HK-2 (cell line): ENCODE results near the gene ZNF641.

ENCODE experiments used
- DNase-seq: peaks from one replicate; pipeline ENCODE4 v3.0.0-alpha.2; 2018; ENCODE audit not compliant: unreplicated experiment

Gene ZNF641

GRCh38 chr12:48350249-48351021 is at the start of gene ZNF641:
Gene ZNF641, minus strand, starts transcription at chr12:48350919. Its CDS starts 2,829 bp downstream, at chr12:48348090.
- peak; percentile 72 for DNase-seq

- no peak for DNase-seq
Observed at GRCh38 chr12:48390026-48390425, 39.3 kb upstream of the ZNF641 start.

GRCh38 chr12:48389409-48389808 is 38.7 kb upstream of the ZNF641 start:
- no peak for DNase-seq

GRCh38 chr12:48388938-48389337 is 38.2 kb upstream of the ZNF641 start:
- no peak for DNase-seq

DNA sequence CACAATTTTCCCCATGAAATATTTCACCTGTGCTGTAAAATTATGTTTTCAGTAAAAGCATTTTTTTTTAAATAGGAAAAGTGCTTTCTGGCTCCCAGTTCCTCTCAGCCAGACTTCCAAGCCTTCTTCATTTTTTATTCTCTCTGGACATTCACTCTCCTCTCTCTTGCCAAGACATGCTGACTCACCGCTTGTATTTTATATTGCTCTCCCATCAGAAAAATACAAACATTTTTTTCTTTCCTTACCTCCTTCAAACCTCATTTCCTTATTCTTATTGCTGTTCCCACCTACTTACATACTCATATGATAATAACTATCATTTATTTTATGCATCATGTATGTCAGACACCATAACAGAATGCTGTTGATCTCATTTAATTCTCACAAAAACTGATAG is 37.7 kb upstream of the ZNF641 start:
- DNase-seq = no peak

DNA sequence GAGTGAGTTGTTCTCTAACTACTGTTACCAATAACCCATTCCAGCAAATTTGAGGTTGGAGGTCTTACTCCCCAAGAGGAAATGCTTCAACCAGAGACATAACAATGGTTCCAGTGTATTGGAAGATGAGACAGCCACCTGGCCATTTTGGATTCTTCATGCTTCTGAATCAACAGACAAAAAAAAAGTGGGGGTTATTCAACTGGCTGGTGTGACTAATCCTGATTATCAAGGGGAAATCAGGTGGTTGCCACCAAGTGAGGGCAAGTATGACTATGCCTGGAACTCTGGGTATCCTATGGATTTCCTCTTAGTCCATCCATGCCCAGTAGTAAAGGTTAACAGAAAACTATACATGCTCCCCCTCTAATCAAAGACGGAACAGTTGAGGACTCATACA is 29.9 kb upstream of the ZNF641 start:
- DNase-seq = no peak

- no peak for DNase-seq
Observed at GRCh38 chr12:48379794-48380193, 29.1 kb upstream of the ZNF641 start.

- DNase-seq = no peak
Observed at GRCh38 chr12:48377646-48378045, 26.9 kb upstream of the ZNF641 start.

GRCh38 chr12:48374164-48374563 is 23.4 kb upstream of the ZNF641 start:
- no peak for DNase-seq

GRCh38 chr12:48366131-48366530 is 15.4 kb upstream of the ZNF641 start:
- no peak for DNase-seq

GRCh38 chr12:48361664-48362339 is 11.1 kb upstream of the ZNF641 start:
- DNase-seq = no peak

DNA sequence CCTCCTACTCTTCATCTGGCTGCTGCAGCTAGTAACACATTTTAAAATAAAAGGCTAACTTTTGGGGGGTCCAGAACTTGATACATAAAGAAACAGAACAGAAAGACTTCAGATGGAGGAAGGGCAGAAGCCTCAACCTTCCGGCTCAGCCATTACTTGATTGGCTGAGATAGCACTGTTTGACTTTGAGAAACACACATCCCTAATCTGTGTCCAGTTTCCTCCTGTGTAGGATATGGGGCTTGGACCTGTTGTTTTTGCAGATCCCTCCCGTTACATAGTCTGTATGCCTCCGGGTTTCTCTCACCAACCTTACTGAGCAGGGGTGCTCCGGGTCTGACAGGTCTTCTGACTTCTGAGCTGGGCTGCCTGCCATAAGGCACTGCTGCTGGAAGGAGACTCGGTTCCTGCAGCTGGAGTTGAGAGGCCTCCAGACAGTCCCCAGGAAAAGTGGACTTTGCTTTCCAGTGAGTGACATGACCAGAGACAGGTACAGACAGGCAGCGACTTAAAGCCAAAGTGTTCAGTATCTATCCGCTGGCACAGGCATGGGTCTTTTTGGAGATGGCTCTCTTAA is 8.3 kb upstream of the ZNF641 start:
- DNase-seq = no peak

DNA sequence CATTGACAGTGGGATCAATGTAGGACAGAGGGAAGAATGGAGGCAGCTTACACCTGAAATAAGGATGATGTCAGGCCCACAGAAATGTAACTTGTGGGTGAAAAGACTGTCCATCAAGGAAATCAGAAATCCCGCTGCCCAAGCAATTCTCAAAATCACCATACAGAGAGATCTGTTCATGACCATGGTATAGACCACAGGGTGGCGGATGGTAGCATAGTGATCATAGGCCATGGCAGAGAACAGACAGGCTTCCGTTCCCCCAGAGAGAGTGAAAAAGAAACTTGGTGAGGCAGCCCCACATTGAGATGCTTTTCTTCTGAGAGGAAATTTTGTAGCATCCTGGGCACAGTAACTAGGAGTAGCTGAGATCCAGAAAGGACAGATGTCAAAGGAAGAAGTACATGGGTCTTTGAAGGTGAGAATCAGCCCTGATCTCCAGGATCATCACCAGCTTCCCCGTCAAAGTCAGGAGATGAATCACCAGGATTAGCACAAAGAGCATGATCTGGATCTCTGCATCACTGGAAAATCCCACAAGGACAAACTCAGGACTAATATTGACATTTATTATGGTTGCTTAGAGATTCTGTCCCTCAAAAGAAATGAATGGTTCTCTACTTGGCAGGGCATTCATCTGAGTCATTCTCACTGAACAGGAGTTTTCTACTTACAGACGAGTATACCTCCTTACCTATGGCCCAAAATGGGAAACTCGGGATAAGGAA is 5.5 kb upstream of the ZNF641 start:
- no peak for DNase-seq

- DNase-seq = no peak
Observed at GRCh38 chr12:48352157-48352760, 1.5 kb upstream of the ZNF641 start.

GRCh38 chr12:48351022-48351708 is 446 bp upstream of the ZNF641 start:
- peak; percentile 73 for DNase-seq

GRCh38 chr12:48349471-48349870 is 1.2 kb downstream of the ZNF641 start:
- DNase-seq = no peak

GRCh38 chr12:48342980-48343379 is 7.7 kb downstream of the ZNF641 start:
- DNase-seq = no peak

- DNase-seq = no peak
Observed at GRCh38 chr12:48340943-48341342, 9.8 kb downstream of the ZNF641 start.

GRCh38 chr12:48339442-48340117 is 11.1 kb downstream of the ZNF641 start:
- DNase-seq = no peak

DNA sequence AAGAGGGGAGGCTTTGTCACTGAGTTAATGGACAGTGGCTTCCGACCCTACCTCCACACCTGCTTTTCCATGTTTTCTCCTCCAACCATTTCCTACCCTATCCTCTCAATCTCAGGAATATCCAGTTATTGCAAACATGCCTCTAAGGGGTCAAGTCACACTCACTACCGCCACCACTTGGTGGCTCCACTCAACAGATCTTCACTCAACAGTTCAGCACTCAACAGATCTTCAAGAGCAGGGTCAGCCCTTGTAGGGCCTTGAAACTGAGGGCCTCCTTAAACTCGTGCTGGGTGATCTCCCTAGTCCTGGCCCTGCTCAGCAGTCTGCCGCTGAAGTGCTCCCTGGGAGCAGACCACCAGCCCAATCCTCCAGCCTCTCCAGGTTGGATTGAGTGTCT is 14.2 kb downstream of the ZNF641 start:
- DNase-seq = no peak

GRCh38 chr12:48336061-48336460 is 14.7 kb downstream of the ZNF641 start:
- DNase-seq = no peak
